Activated CD4-positive, alpha-beta T cell treated with anti-CD3 and anti-CD28 coated beads for 4 hours (primary cell): ENCODE data around the gene ARHGAP6.

Source experiments
- DNase-seq, 2 donors: peaks; one replicate each; pipeline ENCODE4 v3.0.0-alpha.2; 2020

Gene ARHGAP6, protein sequence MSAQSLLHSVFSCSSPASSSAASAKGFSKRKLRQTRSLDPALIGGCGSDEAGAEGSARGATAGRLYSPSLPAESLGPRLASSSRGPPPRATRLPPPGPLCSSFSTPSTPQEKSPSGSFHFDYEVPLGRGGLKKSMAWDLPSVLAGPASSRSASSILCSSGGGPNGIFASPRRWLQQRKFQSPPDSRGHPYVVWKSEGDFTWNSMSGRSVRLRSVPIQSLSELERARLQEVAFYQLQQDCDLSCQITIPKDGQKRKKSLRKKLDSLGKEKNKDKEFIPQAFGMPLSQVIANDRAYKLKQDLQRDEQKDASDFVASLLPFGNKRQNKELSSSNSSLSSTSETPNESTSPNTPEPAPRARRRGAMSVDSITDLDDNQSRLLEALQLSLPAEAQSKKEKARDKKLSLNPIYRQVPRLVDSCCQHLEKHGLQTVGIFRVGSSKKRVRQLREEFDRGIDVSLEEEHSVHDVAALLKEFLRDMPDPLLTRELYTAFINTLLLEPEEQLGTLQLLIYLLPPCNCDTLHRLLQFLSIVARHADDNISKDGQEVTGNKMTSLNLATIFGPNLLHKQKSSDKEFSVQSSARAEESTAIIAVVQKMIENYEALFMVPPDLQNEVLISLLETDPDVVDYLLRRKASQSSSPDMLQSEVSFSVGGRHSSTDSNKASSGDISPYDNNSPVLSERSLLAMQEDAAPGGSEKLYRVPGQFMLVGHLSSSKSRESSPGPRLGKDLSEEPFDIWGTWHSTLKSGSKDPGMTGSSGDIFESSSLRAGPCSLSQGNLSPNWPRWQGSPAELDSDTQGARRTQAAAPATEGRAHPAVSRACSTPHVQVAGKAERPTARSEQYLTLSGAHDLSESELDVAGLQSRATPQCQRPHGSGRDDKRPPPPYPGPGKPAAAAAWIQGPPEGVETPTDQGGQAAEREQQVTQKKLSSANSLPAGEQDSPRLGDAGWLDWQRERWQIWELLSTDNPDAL (N-terminal part only)

DNA sequence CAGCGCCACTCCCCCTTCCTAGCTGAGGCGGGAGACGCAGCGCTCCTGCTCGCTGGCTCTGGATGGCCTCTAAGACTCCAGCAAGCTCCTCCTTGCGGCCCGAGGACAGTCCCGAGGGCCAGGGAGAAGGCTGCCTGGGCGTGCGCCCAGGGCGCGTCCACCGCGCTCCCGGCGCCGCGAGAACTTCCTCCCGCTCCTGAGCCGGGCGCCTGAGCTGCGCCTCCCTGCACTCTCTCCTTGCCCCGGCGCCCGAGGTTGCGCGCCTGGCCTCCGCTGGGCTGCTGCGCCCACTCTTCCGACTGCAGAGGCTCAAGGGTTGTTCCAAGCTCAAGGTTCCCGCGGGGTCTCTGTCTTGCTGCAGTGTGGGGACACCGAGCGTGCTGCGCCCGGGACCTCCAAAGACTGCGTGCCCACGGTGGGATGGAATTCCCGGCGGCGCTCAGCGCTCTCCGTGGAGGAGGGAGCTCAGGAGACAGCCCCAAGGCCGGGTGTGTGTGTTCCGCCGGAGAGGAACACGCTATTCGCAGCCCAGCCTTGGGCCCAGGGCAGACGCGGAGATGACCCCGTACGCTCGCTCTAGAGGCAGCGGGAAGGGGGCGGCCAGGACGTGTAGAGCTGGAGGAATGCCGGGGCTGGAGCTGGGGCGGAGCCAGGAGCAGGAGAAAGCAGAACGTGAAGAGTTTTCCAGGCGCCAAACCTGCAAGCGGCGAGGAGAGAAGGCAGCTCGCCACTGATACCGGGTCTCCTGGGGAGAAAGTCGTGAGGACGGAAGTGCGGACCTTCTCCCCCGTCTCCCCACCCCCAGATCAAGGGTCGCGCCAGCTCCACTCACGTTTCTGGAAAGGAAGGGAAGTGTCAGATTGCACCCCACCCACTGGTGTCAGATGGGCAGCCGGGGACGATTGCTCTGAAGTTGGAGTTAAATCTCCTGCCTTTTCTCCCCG, at the start of gene ARHGAP6:
Gene ARHGAP6, minus strand, starts transcription at position 753 of the 944 bp plus-strand sequence. CDS start 1,092 bp downstream, outside the sequence.
- DNase-seq, result no peak

DNA sequence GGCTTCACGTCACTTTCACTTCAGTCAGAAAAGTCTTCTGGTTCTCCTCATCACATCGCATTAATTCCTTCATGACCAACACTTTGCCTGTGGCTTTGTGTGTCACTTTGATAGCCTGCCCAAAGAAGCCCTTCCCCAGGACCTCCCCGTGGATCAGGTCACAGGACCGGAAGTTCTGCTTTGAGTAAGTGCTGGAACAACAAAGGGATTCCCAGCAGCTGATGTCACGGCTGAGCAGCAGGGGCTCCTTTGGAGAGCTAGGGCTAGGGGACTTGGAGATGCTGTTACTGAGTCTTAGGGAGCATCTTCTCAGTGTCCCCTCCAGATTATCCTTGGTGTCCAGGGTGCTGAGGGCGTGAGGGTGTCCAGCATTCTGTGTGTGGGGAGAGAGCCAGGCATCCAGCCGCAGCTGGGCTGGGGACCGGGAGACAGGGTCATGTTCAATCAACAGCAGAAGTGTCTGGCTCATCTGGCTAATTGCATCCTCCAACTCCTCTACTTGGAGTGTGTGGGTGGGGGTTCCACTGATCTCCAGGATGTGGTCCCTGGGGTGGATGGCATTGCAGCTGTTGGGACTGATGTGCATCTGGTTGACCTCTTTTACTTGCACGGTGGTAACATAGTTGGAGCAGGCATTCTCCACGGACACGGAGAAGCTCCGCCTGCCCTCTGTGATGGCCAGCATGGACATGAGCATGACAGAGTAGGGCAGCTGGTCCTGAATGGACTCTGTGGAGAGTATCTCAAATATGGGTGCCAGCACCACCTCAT, 39.2 kb upstream of the ARHGAP6 start:
- DNase-seq, result no peak

DNA sequence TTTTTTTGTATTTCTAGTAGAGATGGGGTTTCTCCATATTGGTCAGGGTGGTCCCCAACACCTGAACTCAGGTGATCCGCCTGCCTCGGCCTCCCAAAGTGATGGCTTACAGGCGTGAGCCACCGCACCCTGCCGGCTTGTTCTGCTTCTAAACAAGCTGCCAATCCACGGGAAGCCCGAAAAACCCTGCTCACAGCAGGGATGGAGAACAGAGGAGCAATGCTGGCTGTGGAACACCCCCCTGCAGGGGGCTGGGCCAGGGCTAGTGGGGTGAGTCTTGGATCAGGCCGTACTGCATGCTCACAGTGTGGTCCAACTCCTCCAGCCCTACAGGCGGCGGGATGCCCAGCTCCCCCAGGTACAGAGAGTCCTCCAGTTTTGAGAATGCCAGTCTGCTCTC, 38.1 kb upstream of the ARHGAP6 start:
- DNase-seq, result no peak

DNA sequence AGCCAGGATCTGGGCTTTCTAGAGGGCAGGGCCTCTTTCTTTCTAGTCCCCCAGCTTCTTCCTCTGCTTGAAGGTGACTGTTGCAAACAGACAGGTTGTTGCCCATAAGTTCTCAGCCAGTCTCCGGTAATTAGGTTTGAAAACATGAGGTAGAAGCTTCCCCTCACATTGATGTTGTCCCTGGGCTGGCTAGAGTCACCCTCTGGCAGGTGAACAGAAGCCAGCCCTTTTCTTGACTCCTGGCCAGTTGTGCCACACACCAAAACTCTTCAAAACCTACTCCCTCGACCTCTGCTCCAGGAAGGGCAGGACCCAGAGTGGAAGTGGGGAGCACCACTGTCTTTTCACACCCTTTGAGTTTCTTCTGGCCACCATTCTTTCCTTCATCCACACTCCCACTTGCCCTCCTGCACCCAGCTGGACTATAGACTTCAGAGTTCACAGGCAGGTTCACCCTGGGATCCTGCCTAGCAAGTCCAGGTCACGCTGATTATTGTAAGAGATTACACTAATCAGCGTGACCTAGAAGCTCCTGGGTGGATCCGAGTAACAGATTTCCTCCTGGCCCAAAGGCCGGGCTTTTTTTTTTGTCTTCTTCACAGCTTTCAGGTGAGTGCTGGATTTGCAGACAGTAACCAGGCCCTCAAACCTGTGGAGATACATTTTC, 37.4 kb upstream of the ARHGAP6 start:
- no peak for DNase-seq

DNA sequence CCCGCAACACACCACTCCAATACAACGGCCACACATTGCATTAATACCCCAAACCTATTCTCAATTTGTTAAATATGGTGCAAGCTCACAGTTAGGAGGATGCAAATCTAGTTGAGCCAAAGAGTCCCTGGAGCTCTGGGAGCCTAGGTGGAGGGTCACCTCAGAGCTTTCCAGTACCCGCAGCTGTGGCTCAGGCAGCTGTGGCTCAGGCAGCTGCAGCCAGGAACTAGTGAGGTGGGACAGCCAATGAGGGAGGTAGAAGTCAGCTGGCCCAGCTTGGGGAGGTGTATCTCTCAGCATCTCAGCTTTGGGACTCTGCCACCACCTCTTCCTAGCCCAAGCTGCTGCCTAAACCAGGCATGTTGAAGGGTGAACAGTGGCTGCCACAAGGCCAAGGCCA, 36.7 kb upstream of the ARHGAP6 start:
- DNase-seq, result no peak

DNA sequence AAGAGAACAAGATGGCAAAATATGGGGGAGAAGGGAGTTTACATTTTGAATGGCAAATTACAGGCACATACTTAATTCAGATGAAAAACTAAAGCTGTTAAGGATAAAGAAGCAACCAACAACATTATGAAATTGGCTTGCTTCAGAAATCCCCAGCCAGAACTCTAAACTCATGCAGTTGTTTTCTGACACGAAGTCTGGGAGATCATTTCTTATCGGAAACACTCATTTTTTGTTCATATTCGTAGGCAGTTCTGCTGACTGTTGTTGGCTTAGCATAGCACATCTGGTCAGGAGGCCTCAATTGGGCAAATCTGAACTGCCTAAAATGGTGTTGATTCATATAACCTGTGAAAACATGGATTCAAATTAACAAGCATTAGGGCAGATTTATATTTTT, 33.0 kb upstream of the ARHGAP6 start:
- DNase-seq, result no peak

DNA sequence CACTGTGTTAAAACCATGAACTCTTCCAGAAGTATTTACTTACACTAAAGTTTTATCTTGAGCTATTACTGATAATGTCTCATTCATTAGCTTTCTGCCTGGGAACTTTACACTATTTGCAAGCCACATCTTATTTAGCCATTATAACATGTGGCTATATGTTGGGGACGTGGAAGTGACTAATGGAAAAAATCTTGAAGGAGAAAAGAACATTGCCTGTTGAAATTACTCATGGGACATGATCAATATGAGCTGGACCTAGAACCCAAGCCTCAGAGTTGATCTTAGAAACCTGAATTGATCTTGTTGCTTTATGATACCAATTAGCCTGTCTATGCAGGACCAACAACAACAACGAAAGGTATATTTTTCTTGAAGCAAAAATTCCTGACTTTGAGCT, 22.5 kb upstream of the ARHGAP6 start:
- no peak for DNase-seq

DNA sequence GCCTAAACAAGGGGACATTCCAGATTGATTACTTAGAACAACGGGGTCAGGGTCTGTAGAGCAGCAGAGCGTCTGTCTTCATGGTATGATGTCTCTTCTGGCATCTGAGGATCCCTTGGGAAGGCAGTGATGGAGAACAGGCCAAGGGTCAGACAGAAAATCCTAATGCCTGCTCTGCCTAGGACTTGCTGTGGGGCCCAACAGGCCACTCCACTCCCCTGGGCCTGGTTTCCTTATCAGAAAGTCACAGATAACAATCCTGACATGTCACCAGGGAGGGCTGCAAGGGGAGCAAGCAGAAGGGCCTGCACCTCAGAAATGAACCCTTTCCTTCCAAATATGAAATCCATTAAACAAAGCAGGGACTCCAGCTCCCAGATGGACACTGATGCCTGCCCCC, 21.4 kb upstream of the ARHGAP6 start:
- DNase-seq, result no peak

DNA sequence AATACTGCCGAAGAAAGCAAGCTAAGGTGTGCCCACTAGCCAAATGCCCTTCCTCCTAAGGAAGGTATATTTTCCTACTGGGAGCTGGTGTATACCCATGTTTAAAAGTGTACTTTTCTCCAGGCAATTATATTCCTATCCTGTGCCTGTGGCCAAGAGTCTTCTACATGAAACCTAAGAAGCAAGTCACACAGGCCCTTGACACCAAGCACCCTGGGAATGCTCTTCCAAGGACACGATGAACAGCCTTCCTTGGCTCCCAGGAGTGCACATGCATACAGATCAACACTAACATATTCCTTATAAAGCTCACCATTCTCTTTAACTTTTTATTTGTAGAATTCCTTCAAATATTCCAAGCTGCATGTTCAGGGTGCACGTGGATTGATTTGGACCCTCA, 17.3 kb upstream of the ARHGAP6 start:
- DNase-seq, result no peak

DNA sequence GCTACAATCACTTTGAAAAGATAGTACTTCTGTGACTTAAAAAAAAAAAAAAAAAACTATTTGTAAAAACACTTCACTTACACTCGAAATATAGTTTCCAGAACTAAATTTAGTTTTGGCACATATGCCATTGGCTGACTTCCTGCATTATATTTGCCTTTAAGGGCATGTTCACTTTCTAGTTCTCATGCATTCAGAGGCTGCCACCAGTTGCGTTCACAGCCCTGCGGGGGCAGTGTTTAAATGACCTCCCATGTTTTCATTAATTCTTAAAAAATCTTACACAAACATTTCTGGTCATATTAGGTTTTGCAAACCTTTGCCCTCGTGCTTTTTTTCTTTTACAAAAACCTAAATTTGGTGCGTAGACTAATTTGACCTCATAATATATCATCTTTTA, 12.4 kb upstream of the ARHGAP6 start:
- DNase-seq, result no peak

DNA sequence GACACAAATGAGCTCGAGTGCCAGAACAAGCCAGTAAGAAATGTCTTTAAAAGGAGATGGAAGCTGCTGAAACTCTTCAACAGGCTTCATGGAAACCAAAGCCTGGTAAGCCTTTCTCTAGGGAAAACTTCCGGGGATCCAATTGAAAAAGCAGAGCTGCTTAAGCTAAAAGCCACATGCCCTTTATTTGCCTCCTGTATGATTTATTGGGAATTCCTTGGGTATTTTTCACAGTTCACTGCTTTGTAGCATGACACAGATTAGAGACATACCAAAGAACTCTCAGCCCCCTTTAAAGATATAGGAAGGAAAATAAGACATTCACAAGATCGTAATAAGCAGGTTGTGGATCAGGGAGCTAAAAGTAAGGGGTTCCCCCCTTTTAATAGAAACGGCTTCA, 6.5 kb upstream of the ARHGAP6 start:
- DNase-seq, result no peak

DNA sequence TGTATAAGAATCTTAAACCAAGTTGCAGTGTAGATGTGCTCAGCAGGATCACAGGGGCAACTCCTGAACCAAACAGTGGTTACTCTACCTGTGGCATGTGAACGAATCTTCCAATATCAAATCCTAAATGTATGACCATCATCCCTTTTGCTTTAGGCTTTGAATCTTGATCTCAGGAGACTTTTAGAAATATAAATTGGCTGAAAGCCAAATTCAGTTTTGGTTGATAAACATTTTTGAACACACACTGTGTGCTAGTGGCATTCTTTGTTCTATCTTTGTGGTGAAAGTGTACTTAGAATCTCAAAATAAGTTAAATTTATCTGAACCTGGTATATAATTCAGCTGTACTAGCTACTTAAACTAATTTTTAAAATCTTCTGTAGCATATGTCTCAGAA, 4.6 kb upstream of the ARHGAP6 start:
- no peak for DNase-seq

DNA sequence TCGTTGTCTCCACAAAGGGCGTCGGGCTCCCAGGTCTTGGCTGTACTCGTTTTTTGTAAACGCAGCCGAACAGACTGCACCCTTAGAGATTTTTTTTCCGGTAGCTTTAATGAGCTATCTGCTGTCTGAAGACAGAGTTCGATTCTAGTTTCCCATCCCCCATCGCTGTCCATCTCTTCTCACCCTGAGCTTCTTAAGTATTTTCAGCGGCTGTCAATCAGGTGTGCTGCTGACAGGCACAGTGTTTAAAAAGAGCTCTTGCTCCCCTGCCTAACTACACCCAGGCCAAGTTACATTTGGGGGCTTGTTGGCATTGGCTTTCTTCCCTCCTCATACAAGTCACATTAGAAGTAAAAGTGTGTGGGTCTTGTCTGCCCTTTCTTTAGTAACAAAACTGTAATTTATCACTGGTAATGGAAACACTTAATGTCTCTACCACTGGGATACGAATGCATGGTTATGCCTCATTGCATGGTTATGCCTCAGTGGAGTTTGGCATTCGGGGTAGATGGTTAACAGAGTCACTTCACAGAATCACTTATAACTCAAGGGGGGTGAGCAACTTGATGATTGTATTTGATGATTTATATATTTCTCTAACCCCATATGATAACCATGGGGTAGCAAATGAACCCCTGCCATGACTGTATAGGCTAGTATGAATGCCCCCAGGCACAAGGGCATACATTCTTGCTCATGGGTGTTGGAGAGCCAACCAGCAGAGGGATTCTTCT, 1.4 kb upstream of the ARHGAP6 start:
- DNase-seq, result no peak

DNA sequence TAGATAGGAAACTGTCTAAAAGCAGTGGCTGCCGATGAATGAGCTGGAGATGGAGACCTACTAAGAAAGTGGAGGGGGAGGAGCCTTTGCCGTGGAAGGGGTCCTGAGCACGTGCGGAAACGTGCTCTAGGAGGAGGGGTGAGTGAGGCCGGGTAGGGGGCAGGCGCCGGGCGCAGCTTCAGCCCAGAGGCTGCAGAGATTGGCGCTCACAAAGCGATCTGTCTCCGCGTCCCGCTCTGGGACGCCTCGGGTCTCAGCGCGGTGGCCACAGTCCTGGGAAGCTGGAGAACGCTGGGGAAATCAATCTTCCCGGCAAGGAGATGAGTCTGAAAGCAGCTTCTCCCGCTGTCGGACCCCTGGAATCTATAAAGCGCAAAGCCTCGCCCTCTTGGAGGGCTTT, 444 bp upstream of the ARHGAP6 start:
- no peak for DNase-seq

DNA sequence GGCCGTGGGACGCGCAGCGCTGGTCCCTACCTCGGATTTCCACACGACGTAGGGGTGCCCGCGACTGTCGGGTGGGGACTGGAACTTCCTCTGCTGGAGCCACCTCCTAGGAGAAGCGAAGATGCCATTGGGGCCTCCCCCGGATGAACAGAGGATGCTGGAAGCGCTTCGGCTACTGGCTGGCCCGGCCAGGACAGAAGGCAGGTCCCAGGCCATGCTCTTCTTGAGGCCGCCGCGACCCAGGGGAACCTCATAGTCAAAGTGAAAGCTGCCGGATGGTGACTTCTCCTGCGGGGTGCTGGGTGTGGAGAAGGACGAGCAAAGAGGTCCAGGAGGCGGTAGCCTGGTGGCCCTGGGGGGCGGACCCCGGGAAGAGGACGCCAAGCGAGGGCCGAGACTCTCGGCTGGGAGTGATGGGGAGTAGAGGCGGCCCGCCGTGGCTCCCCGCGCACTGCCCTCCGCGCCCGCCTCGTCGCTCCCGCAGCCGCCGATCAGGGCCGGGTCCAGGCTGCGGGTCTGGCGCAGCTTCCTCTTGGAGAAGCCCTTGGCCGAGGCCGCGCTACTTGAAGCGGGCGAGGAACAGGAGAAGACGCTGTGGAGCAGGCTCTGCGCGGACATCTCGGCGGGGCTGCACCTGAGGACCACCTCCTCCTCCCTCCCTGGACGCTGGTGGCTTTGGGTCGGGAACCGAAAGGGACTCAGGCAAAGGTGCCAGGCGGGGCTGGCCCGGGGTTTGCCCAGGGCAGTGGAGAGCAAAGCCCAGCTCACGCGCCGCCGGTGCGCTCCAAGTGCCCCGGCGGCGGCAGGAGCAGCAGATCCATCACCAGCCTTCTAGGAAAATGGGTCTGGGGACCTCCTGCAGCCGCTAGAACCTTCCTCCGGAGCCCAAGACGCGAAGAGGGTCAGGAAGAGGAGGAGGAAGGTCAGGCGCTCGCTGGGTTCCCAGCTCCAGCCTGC, 1.2 kb downstream of the ARHGAP6 start:
- DNase-seq, result no peak

DNA sequence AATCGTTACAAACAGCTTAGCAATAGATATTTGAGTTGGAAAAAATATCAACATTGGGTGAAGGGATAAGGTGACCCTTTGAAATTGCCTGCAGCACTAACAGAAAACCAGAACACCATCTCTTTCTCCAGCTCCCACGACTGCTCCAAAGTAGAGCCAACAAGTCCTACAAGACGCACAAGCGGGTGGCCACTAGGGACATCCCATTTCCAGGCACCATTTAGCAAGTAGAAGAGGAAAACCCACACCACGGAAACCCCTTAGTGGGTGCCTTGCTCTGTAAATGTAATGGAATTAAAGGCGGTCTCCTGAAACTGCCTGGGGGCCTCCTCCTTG, 1.9 kb downstream of the ARHGAP6 start:
- no peak for DNase-seq

DNA sequence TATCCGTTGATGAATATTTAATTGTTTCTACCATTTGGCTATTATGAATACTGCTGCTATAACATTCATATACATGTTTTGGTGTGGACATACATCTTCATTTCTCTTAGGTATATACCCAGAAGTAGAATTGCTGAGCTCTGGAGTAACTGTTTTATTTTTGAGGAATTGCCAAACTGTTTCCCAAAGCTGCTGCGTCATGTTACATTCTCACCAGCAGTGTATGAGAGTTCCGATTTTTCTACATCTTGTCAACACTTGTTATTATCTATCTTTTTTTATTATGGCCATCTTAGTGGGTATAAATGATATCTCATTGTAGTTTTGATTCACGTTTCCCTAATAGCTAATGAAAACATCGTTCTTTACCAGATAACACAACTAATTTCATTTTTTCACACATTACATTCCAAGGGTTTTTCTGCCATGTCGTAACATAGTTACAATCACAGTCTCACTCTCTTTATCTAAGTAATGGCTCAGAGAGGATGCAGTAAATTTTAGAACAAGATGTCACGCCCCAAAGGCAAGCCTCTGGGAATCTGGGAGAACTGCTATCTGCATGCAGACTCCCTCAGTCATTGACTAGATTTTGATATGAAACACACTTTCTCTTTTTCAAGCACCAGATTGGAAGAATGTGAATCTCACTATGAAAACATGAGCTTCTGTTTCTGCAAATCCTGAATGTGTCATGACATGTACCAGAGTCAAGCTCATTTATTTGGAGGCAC, 10.3 kb downstream of the ARHGAP6 start:
- no peak for DNase-seq

DNA sequence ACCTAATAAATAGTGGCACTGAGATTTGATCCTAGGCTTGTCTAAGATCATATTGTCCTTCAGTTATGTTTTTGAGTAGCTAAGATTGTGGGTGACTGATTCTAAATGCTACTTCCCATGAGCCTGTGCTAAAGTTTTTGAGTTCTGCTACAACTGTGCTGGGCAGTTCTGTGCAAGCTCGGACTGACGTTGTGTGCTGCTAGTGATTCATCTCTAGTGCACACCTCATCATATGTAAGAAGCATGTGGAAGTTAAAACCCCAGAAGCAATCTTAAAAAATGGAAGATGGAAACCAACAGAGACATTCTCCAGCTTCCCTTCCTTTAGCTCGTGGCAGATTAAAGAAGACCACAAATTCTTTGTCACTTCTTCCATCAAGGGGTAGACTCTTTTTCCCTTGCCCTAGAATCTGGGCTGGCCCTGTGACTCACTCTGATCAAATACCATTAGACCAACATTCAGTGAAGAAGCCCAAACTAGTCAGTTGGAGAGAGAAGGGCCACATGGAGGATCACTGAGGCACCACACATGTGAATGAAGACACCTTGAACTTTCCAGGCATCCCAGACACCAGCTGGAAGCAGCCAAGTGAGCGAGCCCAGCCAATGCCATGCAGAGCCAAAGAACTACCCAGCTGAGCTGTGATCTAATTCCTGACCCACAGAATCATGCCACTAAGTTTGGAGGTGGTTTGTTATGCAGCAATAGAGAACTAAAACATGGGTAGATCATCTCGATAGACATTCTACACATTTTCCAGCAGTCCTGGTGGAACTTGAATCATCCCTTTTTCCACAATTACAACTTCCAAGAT, 16.8 kb downstream of the ARHGAP6 start:
- DNase-seq, result no peak
